Measurements from ENCODE around the gene LEMD2. TPM values are rescaled to one million over a fixed set of nuclear protein-coding genes. Genes with fewer than 3 reads are reported as not detected.

LEMD2 gene
- total RNA-seq, 6 experiments from 2014 or later = 17.8 to 28.0 (median 21.8) TPM

DNA sequence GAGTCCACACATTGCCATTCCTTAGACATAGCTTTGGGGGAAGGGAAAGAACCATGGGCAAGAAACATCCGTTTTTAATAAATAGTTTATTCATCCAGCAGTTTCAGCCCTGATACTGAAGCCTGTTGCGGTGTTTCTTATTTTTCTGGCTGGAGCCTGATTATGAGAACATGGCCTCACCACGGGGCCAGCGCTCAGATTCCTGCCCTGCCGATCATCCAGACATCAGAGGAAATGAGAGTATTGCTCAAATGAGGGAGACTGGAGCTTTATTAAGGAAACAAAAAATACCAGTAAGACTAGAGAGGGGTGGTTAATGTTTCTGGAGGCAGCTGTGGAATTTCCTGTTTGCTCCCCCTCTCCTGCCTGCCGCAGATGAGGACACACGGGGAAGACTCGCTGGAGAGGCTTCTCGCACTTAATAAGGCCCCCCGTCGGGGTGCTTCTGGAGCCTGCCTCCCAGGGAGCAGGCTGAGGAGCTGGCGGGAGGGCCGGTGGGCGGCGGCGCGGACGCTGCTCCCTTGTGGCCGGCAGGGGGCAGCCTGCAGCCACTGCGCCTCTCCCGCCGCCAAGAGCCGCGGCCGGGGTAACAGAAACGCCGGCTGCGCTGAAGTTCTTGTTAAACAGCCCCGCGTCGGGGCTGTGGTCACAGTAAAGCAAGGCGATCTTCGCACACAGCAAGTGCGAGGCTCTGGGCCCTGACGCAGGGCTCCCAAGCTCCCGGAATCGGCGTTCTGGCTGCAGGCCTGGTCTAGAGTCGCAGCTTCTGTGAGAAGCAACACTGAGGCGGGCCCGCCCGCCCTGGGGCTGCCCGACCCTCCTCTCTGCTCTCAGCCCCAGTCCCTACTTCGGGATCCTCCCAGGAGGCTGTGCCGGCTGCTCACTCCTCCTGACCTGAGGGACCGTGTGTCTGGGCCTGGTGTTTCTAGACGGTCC lies 17.5 kb downstream of the LEMD2 start:
- TF ChIP-seq, protein P1, sequence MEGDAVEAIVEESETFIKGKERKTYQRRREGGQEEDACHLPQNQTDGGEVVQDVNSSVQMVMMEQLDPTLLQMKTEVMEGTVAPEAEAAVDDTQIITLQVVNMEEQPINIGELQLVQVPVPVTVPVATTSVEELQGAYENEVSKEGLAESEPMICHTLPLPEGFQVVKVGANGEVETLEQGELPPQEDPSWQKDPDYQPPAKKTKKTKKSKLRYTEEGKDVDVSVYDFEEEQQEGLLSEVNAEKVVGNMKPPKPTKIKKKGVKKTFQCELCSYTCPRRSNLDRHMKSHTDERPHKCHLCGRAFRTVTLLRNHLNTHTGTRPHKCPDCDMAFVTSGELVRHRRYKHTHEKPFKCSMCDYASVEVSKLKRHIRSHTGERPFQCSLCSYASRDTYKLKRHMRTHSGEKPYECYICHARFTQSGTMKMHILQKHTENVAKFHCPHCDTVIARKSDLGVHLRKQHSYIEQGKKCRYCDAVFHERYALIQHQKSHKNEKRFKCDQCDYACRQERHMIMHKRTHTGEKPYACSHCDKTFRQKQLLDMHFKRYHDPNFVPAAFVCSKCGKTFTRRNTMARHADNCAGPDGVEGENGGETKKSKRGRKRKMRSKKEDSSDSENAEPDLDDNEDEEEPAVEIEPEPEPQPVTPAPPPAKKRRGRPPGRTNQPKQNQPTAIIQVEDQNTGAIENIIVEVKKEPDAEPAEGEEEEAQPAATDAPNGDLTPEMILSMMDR (IDR thresholded peaks at IDR 0.05) = peak; percentile 88 to 99 (median 96)
- no peak for TF ChIP-seq POLR2A (IDR thresholded peaks at IDR 0.05)
- DNase-seq = peak; percentile 64 to 75 (median 74)
- ATAC-seq = peak; percentile 80 to 92 (median 84)
- Histone ChIP-seq H3K27me3 (no peaks in the 10 kb centered on the region), H3K4me1 (peaks cover 0 to 3% (median 0%) of the 10 kb centered on the region in 4 donors), H3K9me3 (no peaks in the 10 kb centered on the region), H3K36me3 (peaks cover 9 to 26% (median 15%) of the 10 kb centered on the region in 4 donors), H3K27ac (peak overlapping the region in 2 of 3 donors; percentile 40 to 52), H3K4me3 (no peak overlapping the region)
- 21% methylated on average over 14 of the region's 47 CpGs for WGBS (ENCODE audit: insufficient coverage, low coverage, low lambda C conversion rate, missing lambda C conversion rate)
- intact Hi-C loops (cut with DNase I) = loop anchor here (5.0 kb wide), 2 partner anchors 256 to 381 kb away; no protein-coding TSS in a partner anchor

- Histone ChIP-seq H3K27me3 (no peaks in the 10 kb centered on the region), H3K4me3 (no peak overlapping the region), H3K27ac (peak overlapping the region in 1 of 3 donors; percentile 15), H3K4me1 (peaks cover 0 to 3% (median 0%) of the 10 kb centered on the region in 4 donors), H3K36me3 (peaks cover 7 to 20% (median 11%) of the 10 kb centered on the region in 4 donors), H3K9me3 (no peaks in the 10 kb centered on the region)
- ATAC-seq = no peak
- DNase-seq = no peak
- TF ChIP-seq, protein P1 (IDR thresholded peaks at IDR 0.05) = no peak
- TF ChIP-seq POLR2A (IDR thresholded peaks at IDR 0.05) = no peak
- 31% methylated on average over 3 of the region's 3 CpGs for WGBS (ENCODE audit: insufficient coverage, low coverage, low lambda C conversion rate, missing lambda C conversion rate)
- intact Hi-C loops (cut with DNase I) = loop anchor here (5.0 kb wide), 2 partner anchors 257 to 382 kb away; no protein-coding TSS in a partner anchor
Measured at GRCh38 chr6:33770833-33771145, 18.1 kb downstream of the LEMD2 start.

GRCh38 chr6:33770124-33770832 lies 18.7 kb downstream of the LEMD2 start:
- no peak overlapping the region for H3K4me3 ChIP-seq
- H3K36me3 ChIP-seq = peaks cover 2 to 15% (median 7%) of the 10 kb centered on the region in 4 donors
- intact Hi-C loops (cut with DNase I) = loop anchor here (5.0 kb wide), 2 partner anchors 257 to 382 kb away; no protein-coding TSS in a partner anchor
- no peaks in the 10 kb centered on the region for H3K9me3 ChIP-seq
- WGBS (ENCODE audit: insufficient coverage, low coverage, low lambda C conversion rate, missing lambda C conversion rate) = 41% methylated on average over 11 of the region's 14 CpGs
- ATAC-seq = no peak
- no peaks in the 10 kb centered on the region for H3K27me3 ChIP-seq
- no peak for TF ChIP-seq POLR2A (IDR thresholded peaks at IDR 0.05)
- TF ChIP-seq, protein P1 (IDR thresholded peaks at IDR 0.05) = no peak
- peaks cover 0 to 3% (median 0%) of the 10 kb centered on the region in 4 donors for H3K4me1 ChIP-seq
- H3K27ac ChIP-seq = peak overlapping the region in 1 of 3 donors; percentile 15
- DNase-seq = no peak

- H3K4me1 ChIP-seq = peaks cover 0 to 3% (median 0%) of the 10 kb centered on the region in 4 donors
- H3K36me3 ChIP-seq = peaks cover 0 to 7% (median 2%) of the 10 kb centered on the region in 4 donors
- WGBS (ENCODE audit: insufficient coverage, low coverage, low lambda C conversion rate, missing lambda C conversion rate) = 70% methylated on average over 5 of the region's 10 CpGs
- intact Hi-C loops (cut with DNase I) = loop anchor here (10.0 kb wide), 3 partner anchors 55 to 385 kb away; partner anchors contain the start of genes BAK1 (in 1 of the 2) and UQCC2 (in 1 of the 2)
- no peaks in the 10 kb centered on the region for H3K9me3 ChIP-seq
- TF ChIP-seq POLR2A (IDR thresholded peaks at IDR 0.05) = no peak
- TF ChIP-seq, protein P1 (IDR thresholded peaks at IDR 0.05) = no peak
- H3K27ac ChIP-seq = no peak overlapping the region
- H3K27me3 ChIP-seq = no peaks in the 10 kb centered on the region
- no peak overlapping the region for H3K4me3 ChIP-seq
- no peak for ATAC-seq
- no peak for DNase-seq
Measured at GRCh38 chr6:33769248-33769821, 19.6 kb downstream of the LEMD2 start.
